HepG2 (cell line): ENCODE data around the gene KATNA1. TPM values are rescaled to one million over a fixed set of nuclear protein-coding genes. Genes with fewer than 3 reads are reported as not detected.
A peak's percentile ranks its signal among the peaks of the same experiment; 100 is the strongest.

Experiments used
- ARID3A ChIP-seq: IDR thresholded peaks from 2 replicates; pipeline ENCODE4 v1.6.1; 2012; ENCODE audit warnings: low read depth, low read length, improper control_type of control experiment
- ASH2L ChIP-seq: fragments of 300-600, 200-600 bp; sonication (generic); IDR thresholded peaks from 2 replicates; pipeline ENCODE4 v1.7.0; 2017; ENCODE audit warnings: low read depth, mild to moderate bottlenecking, moderate library complexity, mixed read lengths, low read length; ENCODE audit not compliant: insufficient read length
- CEBPZ ChIP-seq: IDR thresholded peaks from 2 replicates; pipeline ENCODE4 v1.6.1; 2012; ENCODE audit warnings: low read length, improper control_type of control experiment
- MED13 ChIP-seq: sonication (generic); formaldehyde crosslinking; IDR thresholded peaks from 2 replicates; pipeline ENCODE4 v1.5.0; 2020; ENCODE audit warnings: missing genetic modification reagents
- MZF1 ChIP-seq: sonication (generic); formaldehyde crosslinking; IDR thresholded peaks from 2 replicates; pipeline ENCODE4 v1.8.1; 2023; ENCODE audit warnings: mild to moderate bottlenecking, missing genetic modification reagents, borderline replicate concordance
- NKX3-1 ChIP-seq: sonication (generic); formaldehyde crosslinking; IDR thresholded peaks from 2 replicates; pipeline ENCODE4 v1.5.0; 2020; ENCODE audit warnings: missing genetic modification reagents
- NR1H2 ChIP-seq: sonication (generic); formaldehyde crosslinking; IDR thresholded peaks from 2 replicates; pipeline ENCODE4 v1.8.1; 2022; ENCODE audit warnings: low read depth, missing genetic modification reagents, borderline replicate concordance
- ZMYM2 ChIP-seq: sonication (generic); formaldehyde crosslinking; IDR thresholded peaks from 2 replicates; pipeline ENCODE4 v1.8.0; 2022; ENCODE audit warnings: mild to moderate bottlenecking, missing genetic modification reagents
- ZNF317 ChIP-seq: sonication (generic); formaldehyde crosslinking; IDR thresholded peaks from 2 replicates; pipeline ENCODE4 v1.5.0; 2020; ENCODE audit warnings: mild to moderate bottlenecking, missing genetic modification reagents
- ZNF766 ChIP-seq: sonication (generic); formaldehyde crosslinking; IDR thresholded peaks from 2 replicates; pipeline ENCODE4 v1.5.0; 2020; ENCODE audit warnings: missing genetic modification reagents, borderline replicate concordance
- polyA plus RNA-seq, 8 experiments: library from polyadenylated mRNA; depleted of rRNA in 3 of 8; stranded (reverse) in 7 of 8; unstranded in 1 of 8; fragments of >200 nt; fragmentation: Illumina TruSeq in 4 of 8; extraction: Trizol in 4 of 8; gene quantifications; 2 replicates each; pipeline versions ENCODE4 v1.2.1 to v1.2.3, GENCODE V29; 2011 to 2016; ENCODE audit warnings: low read depth in 4 of 8, missing spikeins in 1 of 8, mixed read lengths in 1 of 8; ENCODE audit not compliant: insufficient read depth in 1 of 8
- total RNA-seq, 5 experiments: library from RNA; depleted of rRNA; stranded (reverse); fragments of >200 nt; fragmentation: Illumina TruSeq; extraction: Trizol; gene quantifications; 2 replicates each; pipeline ENCODE4 v1.2.3, GENCODE V29; 2016; ENCODE audit warnings: low read depth in 1 of 5
- TF ChIP-seq, protein P1 (sequence below): sonication (generic); formaldehyde crosslinking; IDR thresholded peaks from 2 replicates; pipeline ENCODE4 v1.5.0; 2020; ENCODE audit warnings: mild to moderate bottlenecking, missing genetic modification reagents, borderline replicate concordance
- TF ChIP-seq, protein P2 (sequence below): sonication (generic); formaldehyde crosslinking; IDR thresholded peaks from 2 replicates; pipeline ENCODE4 v1.5.0; 2020; ENCODE audit warnings: missing genetic modification reagents, mild to moderate bottlenecking, borderline replicate concordance

Gene KATNA1
- total and polyA plus RNA-seq, 2 of the 13 experiments (the other 11 are each of a cell fraction or from before 2014, with no cell fraction given): 14.8 to 25.3 TPM

DNA sequence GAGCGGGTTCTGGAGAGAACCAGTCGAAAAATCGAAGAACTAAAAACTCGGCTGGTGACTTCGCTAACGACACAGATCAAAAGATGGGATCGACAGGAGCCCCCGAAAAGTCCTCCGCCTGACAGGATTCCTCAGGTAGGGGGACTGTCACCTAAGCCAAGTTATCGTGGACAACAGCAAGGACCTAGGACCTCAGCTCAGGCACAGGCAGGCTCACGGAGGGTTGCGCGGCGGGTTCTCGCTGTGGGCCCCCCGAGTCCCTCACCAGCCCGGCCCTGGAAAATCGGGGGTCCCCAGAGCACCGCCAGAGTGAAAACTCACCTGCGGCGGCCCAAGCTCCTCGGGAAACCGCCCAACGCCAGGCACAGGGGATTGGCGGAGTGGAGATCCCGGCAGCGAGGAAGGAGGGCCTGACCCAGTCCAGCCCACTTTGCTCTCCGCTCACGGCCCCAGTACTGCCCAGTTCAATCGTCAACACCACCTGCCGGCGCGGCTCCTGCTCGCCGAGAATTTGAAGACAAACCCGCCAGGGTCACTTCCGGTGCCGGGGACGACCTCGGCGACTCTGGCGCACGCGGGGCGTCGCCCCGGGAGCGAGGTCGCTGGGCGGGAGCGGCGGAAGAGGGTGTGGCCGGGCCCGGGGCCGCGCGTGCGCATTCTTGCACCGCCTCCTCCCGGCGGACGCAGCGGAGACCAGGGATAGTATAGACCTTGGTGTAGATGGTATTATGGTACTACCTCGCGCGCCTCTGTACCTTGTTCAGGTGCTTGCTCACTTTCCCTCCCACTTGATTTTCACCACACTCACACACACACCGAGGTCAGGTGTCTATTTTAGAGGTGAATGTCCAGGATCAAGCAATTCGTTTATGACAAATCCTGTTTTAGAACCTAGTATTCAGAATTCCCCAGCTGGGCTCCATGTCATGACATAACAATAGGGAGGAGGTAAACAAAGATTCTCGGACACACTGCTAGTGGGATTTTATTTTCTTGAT is at the start of gene KATNA1 (continued):
- no peak for TF ChIP-seq CEBPZ
- TF ChIP-seq NR1H2 (CRISPR knock-in tag): peak; percentile 97
- TF ChIP-seq ZMYM2 (CRISPR knock-in tag): peak; percentile 90
- no peak; the same call in 1 of the 2 replicates for TF ChIP-seq ARID3A
- TF ChIP-seq ZNF766: peak; percentile 100
- peak; percentile 81 for TF ChIP-seq ZNF317
- TF ChIP-seq ASH2L: peak; percentile 94
- TF ChIP-seq, protein P1, sequence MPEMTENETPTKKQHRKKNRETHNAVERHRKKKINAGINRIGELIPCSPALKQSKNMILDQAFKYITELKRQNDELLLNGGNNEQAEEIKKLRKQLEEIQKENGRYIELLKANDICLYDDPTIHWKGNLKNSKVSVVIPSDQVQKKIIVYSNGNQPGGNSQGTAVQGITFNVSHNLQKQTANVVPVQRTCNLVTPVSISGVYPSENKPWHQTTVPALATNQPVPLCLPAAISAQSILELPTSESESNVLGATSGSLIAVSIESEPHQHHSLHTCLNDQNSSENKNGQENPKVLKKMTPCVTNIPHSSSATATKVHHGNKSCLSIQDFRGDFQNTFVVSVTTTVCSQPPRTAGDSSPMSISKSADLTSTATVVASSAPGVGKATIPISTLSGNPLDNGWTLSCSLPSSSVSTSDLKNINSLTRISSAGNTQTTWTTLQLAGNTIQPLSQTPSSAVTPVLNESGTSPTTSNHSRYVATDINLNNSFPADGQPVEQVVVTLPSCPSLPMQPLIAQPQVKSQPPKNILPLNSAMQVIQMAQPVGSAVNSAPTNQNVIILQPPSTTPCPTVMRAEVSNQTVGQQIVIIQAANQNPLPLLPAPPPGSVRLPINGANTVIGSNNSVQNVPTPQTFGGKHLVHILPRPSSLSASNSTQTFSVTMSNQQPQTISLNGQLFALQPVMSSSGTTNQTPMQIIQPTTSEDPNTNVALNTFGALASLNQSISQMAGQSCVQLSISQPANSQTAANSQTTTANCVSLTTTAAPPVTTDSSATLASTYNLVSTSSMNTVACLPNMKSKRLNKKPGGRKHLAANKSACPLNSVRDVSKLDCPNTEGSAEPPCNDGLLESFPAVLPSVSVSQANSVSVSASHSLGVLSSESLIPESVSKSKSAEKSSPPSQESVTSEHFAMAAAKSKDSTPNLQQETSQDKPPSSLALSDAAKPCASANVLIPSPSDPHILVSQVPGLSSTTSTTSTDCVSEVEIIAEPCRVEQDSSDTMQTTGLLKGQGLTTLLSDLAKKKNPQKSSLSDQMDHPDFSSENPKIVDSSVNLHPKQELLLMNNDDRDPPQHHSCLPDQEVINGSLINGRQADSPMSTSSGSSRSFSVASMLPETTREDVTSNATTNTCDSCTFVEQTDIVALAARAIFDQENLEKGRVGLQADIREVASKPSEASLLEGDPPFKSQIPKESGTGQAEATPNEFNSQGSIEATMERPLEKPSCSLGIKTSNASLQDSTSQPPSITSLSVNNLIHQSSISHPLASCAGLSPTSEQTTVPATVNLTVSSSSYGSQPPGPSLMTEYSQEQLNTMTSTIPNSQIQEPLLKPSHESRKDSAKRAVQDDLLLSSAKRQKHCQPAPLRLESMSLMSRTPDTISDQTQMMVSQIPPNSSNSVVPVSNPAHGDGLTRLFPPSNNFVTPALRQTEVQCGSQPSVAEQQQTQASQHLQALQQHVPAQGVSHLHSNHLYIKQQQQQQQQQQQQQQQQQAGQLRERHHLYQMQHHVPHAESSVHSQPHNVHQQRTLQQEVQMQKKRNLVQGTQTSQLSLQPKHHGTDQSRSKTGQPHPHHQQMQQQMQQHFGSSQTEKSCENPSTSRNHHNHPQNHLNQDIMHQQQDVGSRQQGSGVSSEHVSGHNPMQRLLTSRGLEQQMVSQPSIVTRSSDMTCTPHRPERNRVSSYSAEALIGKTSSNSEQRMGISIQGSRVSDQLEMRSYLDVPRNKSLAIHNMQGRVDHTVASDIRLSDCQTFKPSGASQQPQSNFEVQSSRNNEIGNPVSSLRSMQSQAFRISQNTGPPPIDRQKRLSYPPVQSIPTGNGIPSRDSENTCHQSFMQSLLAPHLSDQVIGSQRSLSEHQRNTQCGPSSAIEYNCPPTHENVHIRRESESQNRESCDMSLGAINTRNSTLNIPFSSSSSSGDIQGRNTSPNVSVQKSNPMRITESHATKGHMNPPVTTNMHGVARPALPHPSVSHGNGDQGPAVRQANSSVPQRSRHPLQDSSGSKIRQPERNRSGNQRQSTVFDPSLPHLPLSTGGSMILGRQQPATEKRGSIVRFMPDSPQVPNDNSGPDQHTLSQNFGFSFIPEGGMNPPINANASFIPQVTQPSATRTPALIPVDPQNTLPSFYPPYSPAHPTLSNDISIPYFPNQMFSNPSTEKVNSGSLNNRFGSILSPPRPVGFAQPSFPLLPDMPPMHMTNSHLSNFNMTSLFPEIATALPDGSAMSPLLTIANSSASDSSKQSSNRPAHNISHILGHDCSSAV (CRISPR knock-in tag): peak; percentile 99; the same call in 1 of the 2 replicates
- peak; percentile 95; the same call in 1 of the 2 replicates for TF ChIP-seq MED13 (CRISPR knock-in tag)
- TF ChIP-seq NKX3-1 (CRISPR knock-in tag): peak; percentile 99
- TF ChIP-seq, protein P2, sequence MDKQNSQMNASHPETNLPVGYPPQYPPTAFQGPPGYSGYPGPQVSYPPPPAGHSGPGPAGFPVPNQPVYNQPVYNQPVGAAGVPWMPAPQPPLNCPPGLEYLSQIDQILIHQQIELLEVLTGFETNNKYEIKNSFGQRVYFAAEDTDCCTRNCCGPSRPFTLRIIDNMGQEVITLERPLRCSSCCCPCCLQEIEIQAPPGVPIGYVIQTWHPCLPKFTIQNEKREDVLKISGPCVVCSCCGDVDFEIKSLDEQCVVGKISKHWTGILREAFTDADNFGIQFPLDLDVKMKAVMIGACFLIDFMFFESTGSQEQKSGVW (CRISPR knock-in tag): peak; percentile 94; the same call in 1 of the 2 replicates
- TF ChIP-seq MZF1: peak; percentile 88; the same call in 1 of the 2 replicates
